ENCODE measurements around the gene TMEM240.
A peak's percentile ranks its signal among the peaks of the same experiment; 100 is the strongest.
"Not testable (repeated sequence)": the region's sequence is repeated elsewhere in the genome, so short reads cannot be mapped to it uniquely, and the experiment has no call there.

Gene TMEM240

DNA sequence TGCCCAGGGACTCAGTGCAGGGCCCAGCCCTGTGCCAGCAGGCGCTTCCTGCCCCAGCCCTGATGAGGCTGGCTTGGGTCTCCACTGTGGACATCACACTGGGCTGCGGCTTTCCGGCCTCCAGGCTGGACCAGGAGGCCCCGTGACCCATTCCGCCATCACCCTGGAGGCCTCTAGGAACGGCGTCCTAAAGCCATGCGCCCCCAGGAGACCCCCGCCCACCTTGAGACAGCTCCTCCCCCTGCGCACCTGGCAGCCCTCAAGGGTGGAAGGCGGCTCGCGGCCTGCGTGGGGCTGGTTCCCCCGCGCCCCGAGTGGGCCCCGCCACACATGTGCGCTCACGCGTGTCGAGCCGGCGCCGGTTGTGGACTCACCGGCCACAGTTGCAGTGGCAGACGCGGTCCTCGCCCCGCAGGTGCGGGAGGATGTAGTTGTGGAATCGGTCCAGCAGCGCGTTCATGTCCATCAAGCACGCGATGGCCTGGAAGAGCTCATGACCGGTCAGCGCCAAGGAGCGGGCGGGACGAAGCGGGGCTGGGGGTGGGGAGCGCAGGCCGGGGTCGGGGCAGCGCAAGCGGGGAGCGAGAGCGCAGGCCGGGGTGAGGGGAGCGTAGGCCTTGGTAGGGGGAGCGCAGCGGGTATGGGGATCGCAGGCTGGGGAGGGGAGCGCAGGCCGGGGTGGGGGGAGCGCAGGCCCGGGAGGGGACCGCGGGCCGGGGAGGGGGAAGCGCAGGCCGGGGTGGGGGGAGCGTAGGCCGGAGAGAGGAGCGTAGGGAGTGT lies 924 bp downstream of the TMEM240 start:
- DNase-seq, result peak; percentile 35

DNA sequence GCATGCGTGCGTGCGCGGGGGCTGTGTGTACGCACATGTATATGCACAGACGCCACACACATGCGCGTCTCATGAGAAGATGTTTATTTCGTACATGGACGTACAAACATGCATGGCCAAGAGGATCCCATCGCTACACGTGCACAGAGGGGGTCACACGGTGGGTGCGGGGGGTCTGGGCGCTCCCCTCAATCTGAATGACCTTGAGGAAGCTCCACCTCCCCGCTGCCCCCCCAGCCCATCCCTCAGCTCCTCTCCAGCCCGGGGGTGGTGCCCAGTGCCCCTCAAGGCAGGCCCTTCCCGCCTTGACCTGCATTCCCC lies 1.5 kb downstream of the TMEM240 start:
- no peak for DNase-seq

DNA sequence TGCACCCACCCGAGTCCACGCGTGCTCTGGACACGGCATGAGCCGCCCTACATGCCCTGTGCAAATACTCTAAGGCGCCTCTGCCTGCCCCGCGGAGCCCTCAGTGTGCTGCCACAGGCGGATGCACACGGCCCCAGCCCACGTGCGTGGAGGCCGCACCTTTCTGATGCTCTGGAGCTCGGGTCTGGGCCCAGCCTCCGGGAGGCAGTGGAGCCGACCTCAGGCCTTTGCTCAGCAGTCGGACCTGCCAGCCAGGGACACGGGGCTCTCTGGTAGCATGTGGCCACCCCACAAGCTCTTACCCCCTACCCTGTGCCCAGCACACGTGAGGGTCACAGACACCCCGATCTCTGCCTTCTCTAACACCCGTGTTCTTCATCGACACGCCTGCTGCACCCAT lies 2.1 kb downstream of the TMEM240 start:
- DNase-seq, result no peak

DNA sequence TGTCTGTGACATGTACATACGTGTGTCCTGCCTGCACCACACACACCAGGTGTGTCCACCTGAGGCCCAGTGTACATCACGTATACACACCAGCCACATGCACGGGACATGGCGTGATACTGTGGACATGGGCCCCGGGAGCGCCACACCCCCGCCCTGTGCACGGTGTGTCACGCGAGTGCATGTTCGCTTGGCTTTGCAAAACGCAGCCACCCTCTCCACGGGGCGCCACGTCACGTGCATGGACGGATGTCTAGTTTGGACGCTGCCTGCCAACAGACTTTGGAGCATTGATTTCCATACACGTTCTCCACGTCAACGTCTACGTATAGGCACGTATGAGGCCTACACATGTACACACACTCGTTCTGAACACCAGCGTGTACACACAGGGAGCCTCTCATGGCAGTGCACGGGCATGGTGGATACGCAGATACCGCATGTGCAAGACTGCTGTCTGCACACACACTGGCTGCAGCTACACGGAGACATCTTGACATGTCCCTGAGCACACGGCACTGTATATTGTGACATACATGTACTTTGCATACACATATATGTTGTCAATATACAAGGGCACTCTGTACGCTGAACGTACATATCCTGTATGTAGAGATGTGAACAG lies 2.7 kb downstream of the TMEM240 start:
- DNase-seq, result no peak

DNA sequence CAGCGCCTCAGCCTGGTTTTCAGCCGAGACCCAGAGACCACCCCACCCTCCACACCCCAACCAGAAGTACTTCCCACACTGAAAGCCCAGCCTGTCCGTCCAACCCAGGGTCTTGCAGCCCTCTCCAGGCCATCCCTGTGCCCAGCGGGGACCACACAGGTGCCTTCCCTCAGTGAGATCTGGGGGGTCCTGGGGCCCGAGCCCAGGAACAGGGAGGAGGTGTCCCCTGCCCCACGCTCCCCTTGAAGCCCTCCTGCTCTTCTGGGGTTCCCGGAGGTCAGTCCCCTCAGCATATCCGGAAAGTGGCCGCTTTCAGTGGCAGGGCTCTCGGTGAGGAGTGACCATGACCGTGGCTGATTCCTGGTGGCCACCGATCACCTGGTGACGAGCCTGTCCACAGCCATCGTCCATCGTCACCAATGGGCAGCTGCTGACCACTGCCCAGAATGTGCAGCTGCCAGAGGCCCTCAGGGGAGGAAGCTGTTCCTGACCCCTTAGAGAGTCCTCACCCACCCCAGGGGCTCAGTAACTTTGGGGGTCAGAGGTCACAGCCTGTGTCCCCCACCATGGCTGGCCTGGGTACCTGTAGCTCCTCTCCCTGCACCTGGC lies 3.4 kb downstream of the TMEM240 start:
- no peak for DNase-seq

DNA sequence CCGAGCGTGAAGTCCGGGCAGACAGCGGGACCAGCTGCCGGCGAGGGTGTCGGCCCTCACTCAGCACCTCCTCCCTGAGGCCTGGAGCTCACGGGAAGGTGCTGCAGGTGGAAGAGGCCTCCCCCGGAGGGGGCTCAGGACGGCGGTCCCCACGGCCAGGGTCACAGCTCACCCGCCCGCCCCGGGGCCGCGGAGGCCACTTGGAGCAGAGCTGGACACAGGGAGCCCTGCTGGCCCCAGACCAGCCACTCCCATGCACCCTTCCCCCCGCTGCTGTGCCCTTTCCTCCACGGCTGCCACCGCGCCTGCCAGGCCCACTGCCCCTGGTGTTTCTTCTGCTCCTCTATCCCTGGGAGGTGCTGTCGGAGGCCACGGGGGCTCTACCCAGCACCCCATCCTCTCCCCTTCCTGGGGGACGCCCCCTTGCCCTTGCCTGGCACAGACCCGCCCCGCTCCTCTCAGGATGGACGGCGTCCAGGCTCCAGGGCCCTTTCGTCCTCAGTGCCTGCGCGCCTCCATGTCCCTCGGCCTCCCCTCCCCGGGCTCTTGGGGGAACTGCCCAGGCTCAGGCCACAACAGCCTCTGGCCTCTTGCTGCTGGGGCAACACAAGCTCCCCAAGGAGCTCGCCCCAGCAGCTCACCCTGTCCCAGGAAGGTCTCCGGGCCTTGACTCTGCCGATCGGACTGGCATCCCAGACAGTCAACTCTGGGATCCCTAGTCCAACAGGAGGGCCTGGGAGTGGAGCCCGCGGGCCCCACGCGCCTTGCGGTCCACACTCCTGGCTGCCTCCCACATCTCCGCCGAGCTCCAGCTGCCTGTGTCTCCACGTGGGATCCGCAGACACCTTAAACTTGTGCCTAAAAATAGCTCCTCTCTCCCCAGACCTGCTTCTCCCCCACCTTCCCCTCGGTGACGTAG lies 4.1 kb downstream of the TMEM240 start:
- DNase-seq, result no peak

DNA sequence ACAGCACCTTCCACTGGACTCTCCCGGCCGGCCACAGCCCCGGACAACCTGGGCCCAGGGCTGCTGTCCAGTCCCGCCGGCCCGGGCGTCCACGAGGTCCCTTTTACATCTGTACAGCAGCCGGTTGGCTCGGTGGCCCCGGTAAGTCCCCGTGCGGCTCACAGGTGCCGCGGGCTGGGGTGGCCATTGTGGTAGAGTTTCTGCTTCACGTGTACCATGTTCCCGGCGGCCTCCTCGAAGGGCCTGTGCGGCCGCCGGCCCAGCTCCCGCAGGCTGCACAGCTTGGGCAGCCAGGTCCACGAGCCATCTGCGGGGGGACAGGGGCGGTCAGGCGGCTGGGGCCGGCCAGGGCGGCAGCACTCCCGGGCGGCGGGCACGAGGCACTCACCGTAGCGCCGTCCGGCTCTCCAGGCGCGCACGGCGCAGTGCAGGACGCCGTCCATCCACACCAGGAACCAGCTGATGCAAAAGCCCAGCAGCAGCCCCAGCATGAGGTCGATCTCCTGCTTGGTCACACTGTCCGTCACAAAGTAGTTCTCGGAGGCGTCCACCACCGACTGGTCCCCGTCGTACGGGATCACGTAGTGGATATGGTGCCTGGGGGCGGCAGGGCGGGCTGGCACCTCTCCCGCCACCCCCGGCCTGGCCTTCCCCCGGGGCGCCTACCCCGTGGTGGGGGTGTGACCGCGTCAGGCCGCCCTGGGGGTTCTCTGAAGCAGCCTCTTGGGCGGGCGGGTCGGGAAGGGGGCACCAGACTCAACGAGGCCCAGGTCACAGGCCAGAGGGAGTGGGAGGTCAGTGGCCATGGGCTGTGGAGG lies 5.0 kb downstream of the TMEM240 start:
- no peak for DNase-seq

DNA sequence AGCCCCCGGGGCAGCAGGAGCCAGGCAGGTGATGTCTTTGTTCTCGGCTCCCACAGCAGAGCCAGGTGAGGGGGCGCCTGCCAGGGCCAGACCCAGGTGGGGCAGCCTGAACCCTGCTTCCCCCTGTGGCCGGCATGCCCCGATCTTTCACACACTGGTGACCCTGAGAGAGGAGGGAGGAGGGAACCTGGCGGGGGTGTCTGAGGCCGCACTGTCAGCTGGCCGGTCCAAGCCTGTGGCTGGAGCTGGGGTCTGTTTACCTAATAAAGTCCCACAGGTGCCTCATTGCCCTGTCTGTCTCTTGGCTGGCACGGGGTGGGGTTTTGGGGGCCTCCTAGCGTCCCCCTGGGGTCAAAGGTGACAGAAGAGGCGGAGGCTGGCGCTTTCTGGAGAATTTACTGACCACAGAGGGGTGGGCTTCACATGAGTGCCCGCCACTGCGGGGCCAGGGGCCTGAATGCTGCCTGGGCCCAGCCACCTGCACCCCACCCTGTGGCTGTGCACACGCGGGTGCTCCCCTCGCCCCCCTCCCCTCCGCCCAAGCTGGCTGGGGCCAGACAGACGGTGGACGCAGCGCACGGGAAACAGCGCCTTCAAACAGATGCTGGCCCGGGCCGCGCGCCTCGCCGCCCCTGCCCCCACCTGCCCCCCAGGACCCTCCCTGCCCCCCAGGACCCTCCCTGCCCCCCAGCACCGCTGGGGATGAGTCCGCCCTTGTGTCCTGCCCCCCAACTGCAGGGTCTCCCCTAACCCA lies 5.8 kb downstream of the TMEM240 start:
- no peak for DNase-seq

DNA sequence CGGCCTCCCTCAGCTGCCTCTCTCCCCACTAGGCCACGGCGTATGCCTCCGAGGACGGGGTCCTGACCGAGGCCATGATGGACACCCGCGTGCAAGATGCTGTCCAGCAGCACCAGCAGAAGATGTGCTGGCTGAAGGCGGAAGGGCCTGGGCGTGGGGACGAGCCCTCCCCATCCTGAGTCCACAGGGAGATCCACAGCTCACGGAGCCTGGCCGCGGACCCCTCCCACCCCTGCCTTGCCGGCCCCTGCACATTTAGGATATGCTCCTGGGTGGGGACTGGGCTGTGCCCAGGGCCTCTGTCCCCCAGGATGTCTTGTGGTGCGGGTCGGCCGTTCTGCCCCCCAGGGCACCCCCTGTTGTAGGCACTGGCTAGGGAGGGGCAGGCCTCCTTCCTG lies 6.5 kb downstream of the TMEM240 start:
- DNase-seq, result not testable (repeated sequence)

DNA sequence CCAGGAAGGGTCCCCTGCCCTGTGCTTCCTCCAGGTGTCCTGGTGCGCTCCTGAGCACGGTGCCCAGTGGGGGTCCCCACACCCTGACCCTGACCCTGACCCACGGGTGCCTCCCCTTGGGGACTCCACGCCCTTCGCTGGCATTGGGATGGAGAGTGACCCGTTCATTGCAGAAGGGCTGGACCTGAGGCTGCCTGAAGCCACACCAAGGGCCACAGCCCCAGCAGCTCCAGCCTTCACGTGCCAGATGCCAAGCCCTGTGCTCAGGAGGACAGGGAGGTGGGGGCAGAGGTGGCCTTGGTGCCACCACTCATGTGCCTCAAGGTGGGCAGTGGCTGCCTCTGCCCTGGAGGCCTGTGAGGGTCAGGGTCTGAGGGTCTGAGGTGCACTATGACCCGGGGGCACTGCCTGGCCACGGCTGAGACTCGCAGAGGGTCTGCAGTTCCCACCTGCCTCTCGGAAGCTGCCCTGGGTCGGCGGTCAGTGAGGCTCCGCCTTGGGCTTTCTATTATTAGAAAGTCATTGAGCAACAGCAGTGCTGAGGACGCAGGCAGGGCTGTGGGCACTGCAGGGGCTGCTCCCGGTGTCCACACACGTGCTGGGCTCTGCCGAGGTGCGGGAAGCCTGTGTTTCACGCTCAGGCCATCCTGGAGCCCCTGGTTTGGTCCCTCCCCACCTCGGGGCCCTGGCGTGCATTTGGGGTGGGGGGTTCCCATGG lies 7.1 kb downstream of the TMEM240 start:
- not testable (repeated sequence) for DNase-seq

DNA sequence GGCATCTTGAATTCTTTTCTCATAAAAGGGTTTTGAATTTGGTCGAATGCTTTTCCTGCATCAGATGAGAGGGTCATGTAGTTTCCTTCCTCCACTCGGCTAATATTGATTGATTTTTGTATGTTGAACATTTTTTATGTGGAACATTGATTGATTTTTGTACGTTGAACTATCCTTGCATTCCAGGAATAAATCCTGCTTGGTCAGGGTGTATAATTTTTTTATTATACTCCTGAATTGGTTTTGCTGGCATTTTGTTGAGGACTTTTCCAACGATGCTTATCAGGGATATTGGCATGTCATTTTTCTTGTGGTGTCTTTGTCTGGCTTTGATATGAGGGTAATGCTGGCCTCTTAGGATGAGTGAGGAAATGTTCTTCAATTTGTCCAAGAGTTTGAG lies 8.5 kb downstream of the TMEM240 start:
- DNase-seq, result no peak

DNA sequence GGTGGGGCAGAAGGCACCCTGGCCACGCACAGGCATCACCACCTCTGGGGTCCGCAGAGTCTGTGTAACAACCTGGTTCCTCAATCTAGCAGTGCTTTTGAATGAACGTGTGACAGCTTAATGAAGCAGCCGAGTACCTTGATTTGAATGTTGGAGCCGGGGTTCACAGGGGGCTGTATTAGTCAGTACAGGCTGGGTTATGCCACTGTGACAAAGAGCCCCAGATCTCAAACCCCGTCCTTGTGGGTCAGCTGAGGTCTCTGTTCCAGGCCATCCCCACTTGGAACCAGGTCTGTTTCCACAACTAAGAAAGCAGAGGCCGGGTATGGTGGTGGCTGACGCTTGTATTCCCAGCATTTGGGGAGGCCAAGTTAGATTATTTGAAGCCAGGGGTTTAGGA lies 10.5 kb downstream of the TMEM240 start:
- no peak for DNase-seq

DNA sequence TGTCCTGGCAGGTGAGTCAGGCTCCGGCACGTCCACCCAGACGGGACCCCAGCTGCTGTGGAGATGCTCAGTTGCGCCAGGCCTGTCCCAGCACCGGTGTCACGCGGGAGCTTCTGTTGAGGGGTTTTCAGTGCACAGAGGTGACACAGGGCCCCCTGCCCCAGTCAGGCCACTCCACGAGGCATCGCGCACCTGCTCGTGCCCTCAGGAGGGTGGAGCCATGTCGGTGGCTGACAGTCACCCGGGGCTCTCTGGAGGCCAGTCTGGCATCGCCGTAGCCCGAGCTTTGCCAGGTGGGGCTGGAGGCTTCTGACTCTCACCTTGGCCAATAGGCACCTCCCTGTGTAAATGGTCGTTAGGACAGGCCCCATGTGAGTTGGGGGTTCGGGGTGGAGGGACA lies 11.1 kb downstream of the TMEM240 start:
- DNase-seq, result no peak

DNA sequence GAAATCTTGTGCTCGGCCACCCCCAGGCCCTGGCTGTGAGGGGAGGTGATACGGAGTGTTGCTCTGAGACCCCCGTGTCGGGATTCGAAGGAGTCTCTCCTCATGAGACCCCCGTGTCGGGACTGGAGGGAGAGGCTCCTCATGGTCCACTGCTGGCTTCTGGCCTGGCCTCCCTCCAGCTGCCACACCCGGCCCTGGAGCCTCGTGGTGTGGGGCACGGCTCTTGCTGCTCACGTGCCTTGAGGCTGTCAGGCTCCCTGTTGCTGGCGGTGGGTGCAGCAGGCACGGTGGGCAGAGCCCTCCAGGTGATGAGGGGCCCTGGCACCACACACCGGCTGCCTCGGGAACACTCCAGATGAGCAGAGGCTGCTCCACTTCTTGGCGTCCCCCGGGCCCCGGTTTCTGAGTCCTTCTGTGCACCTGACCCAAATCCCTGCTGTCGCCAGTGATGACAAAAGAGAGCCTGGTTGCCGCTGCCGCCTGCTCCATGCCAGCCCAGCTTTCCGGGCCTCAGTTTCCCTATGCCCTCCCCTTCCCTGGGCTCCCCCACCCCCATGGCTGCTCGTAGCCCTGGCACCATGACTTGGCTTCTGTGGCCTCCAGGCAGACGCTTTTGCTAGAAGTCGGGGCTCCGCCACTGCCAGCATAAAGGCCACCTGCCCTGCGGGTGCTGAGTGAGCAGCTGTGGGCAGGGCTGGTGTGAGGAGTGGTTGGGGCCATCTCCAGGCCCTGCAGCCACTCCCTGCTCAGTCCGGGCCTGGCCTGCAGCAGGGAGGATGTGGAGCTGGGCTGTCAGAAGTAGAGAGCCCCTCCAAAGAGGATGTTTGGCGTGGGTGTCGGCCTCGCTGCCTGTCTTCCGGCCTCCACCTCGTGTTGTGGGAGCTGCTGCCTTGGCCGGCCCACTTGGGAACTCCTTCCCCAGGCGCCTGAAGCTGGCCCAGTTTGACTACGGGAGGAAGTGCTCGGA lies 11.8 kb downstream of the TMEM240 start:
- DNase-seq, result no peak

DNA sequence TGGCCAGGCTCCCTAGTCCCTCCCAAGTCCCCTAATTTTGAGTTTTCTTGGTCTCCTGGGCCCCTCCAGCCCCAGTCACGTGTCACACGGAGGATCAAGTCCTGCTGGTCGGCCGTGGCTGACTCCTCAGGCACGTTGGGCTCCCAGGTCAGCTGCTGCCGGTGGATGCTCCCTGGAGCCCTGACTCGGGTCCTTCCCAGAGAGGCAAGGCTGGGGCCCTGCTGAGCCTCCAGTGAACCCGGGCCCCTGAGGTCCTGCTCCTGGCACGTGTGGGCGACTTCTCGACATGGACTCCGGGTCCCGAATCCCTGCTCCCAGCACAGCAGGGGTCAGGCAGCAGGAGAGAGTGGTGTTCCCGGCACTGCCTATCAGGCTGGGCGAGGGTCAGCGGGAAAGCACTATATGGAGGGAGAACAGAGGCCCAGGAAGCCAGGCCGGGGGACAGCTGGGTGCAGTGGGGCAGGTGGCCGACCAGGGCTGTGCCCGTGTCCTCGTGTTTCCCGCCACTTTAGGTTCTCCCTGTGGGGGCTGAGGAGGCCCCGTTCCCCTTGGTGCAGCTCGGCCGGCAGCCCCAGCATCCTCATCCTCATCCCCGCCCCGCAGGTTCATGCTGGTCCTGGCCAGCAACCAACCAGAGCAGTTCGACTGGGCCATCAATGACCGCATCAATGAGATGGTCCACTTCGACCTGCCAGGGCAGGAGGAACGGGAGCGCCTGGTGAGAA lies 13.2 kb downstream of the TMEM240 start:
- DNase-seq, result no peak

DNA sequence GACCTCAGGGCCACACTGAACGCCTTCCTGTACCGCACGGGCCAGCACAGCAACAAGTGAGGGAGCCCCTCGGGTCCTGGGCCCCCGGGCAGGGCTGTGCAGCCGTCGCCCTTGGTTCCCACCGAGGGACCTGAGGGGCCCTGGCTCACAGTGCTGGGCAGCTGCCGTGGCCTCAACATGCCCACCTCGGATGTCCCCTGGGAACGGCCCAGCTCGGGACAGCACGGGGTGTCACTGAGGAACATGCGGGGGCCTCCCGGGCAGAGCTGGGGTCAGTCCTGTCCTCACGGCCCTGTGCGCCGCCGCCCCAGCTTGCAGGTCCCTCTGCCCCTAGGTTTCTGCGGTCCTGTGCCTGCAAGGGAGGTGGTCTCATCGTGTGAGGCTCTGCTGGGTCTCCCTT lies 13.9 kb downstream of the TMEM240 start:
- not testable (repeated sequence) for DNase-seq

DNA sequence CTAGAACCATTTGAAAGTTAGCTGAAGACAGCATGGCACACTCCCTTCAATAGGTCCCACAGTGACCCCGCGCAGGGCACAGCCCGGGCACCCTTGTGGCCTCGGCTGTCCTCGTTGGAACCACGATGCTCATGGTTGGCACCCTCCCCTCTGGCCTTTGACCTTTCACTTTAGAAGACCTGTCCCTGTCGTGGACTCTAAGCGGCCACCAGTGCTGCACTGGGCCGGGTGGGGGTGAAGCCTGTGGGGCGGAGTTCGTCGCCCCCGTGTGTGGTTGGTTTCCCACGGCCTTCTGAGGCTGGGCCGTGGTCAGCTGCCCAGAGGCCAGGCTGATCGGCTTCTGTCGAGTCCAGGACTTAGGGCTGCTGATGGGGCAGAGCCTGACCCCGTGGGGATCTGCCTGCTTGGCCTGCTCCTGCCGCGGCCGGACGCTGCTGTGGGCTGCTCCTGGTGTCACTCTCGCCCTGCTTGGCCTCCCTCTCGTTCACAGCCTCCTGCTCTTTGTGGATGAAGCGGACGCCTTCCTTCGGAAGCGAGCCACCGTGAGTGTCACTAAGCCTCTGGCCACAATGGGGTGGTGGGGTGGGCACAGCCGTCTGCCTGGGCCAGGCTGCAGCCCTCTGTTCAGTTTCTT lies 15.6 kb downstream of the TMEM240 start:
- DNase-seq, result not testable (repeated sequence)

DNA sequence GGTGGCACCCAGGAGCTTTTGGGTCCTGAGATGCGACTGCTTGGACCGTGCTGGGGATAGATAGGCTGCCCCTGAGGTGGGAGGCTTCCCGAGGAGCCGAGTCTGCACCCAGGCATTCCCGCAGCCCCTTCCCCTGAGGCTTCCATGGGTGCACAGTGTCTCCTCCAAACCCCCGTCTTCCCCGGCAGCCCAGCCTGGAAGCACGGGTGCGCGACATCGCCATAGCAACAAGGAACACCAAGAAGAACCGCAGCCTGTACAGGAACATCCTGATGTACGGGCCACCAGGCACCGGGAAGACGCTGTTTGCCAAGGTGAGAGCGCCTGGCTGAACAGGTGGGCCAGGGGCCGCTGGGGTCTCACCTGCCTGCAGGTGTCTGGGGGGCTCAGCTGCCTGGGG lies 16.8 kb downstream of the TMEM240 start:
- DNase-seq, result not testable (repeated sequence)

DNA sequence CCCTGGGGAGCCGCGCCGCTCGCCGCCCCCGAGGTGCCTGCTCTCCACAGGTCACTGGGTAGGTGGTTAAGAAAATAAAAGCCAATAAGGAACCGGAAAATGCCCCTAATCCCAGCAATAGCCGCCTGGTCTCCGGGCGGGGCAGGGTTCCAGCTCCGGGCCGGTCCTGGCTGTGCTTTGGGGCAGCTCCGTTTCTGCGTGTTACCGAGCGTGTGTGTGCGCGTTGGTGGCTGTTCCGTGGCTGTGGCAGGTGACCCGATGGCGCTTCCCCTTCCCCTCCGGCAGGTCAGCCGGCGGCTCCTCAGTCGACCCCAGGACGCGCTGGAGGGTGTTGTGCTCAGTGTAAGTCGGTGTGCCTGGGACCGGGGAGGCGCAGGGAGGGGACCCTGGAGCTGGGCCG lies 17.2 kb downstream of the TMEM240 start:
- not testable (repeated sequence) for DNase-seq

Data from NCI-H510A treated with DMSO at 0.1 percent for 48 hours (cell line).